Stimulated activated CD8-positive, alpha-beta memory T cell treated with anti-CD3 and anti-CD28 coated beads, Interleukin-15, amount 100 ng/mL, for 24 hours (primary cell): Measurements from ENCODE around the gene C9orf85.
"Not testable (repeated sequence)": the region's sequence is repeated elsewhere in the genome, so short reads cannot be mapped to it uniquely, and the experiment has no call there.

ENCODE experiments used
- DNase-seq: peaks from one replicate; pipeline ENCODE4 v3.0.0-alpha.2; 2020; ENCODE audit warnings: low read depth

Gene C9orf85, protein sequence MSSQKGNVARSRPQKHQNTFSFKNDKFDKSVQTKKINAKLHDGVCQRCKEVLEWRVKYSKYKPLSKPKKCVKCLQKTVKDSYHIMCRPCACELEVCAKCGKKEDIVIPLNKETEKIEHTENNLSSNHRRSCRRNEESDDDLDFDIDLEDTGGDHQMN

DNA sequence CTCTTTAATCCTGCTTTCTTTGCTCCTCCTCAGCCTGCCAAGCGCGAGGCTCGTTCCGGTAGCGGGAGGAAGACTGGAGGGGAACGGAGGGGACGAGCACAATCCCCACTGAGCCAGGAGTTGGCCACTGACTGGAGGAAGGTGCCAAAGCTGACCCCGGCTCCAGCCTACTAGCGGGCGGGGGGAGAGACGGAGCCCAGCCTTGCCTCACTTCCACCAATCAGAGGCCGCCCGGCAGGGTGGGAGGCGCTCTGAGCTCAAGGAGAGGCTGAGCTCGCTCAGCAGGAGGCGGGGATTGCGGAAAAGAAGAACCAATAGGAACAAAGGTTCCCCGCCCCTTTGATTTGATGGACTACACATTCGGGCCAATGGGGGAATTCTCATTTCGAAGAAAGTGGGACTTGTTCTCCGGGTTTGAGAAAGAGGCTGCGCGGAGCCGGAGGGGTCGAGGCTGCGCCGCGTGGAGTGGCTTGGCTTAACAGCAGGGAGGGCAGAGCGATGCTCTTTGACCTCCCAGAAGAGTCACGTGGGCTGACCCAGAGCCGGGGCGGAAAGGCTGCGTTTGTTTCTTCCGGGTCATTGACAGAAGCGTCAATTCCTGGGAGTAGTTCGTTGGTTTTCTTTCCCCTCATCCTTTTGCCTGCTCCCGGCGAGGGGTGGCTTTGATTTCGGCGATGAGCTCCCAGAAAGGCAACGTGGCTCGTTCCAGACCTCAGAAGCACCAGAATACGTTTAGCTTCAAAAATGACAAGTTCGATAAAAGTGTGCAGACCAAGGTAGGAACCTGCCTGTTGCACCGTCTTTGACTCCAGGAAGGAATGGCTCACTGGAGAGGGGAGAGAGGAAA is at the start of gene C9orf85, which contains the start of gene ABHD17B:
TSS of gene C9orf85 (plus strand) at position 579 of the 847 bp plus-strand sequence. CDS start at position 675, 96 bp downstream.
TSS of gene ABHD17B (minus strand) at position 133 of the 847 bp plus-strand sequence. CDS start 36,113 bp downstream, outside the sequence.
- peak; percentile 75 for DNase-seq

DNA sequence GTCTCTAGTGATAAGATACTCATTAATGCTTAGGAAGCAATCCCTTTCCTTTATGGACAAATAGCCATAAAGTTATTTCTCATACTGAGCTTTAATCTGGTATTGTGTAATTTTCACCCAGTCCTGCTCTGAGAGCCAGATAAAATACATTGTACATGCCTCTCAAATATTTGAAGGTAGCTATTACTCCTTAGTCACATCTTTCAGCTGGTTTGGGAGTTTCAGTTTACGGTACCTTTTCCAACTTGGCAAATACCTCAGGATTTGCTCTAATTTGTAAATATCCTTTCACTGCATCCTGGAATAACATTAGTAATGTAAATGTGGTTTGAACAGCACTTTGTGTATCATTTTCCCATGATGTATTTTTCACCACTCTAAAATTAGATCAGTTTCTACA is 47.8 kb upstream of the C9orf85 start:
- DNase-seq, result no peak

DNA sequence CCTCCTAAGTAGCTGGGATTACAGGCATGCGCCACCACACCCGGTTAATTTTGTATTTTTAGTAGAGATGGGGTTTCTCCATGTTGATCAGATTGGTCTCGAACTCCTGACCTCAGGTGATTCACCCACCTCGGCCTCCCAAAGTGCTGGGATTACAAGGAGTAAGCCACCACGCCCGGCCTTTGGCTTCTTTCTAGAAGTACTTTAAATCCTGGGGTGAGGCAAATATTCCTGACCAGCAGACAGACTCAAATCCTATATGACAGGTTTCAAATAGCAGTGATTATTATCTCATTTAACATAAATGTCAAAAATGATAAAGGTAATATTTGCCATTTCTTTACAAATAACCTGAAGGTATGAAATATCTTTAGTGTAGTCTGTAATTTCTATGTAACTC is 36.1 kb upstream of the C9orf85 start:
- DNase-seq, result no peak

DNA sequence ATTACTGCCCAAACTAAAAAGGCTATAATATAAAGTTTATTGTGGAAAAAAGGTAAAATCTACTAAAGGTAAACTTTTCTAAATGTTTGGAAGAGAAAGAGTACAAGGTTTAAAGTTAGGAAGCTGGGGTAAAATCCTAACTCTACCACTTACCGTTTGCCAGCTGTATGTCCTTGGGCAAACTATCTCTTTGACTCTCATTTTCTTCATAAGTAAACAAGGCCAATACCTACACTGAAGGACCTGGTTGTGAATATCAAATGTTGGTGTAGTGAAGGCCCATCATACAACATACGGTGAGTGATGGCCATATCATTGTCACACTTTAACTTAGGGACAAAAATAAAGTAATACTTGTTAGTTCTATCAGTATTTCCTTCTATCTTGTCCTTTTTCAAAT is 35.3 kb upstream of the C9orf85 start:
- no peak for DNase-seq

DNA sequence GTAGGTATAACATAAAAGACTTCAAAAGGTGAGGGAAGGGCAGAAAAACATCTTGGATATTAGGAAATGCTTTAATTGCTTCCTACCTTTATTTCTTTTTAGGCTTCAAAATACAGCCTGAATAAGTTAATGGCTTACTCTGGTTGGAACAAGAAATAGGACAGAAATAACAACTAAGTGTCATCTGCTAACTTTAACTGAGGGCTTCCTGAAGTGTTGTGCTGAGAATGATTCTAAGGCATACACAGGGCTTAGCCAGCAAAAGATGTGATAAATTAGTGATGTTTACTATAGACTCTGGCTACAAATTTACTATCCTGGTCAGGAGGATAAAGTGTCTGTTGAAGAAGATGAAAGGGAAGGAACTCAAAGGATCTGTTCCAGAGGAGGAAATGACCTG is 34.6 kb upstream of the C9orf85 start:
- no peak for DNase-seq

DNA sequence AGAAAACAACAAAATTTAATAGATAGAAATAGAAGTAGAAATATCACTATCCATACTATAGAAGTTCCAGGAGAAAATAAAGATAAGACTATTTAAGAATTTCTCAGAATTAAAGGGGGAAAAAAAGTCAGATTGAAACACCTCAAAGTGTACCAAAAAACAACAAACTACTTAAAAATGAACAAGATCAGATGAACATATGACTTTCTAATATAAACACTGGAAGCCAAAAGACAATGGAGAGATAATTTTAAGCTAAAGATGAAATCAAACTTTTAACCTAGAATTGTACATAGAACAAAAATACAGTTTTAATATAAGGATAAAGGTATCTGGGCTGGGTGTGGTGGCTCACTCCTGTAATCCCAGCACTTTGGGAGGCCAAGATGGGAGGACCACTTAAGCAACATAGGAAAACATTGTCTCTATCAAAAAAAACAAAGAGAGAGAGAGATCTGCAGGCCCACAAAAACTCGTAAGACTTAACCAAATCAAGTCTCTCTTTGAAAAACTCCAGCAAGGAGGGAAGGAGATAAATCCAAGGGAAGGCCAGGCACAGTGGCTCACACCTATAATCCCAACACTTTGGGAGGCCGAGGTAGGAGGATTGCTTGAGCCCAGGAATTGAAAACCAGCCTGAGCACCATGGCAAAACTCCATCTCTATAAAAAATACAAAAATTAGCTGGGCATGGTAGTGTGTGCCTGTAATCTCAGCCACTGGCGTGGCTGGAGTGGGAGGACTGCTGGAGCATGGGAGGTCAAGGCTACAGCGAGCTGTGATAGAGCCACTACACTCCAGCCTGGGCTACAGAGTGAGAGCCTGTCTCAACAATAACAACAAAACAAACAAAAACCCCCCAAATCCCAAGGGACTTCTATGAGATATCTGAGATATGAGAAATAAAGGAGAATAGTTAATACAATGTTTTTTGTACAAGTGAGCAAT is 32.8 kb upstream of the C9orf85 start:
- DNase-seq, result no peak

DNA sequence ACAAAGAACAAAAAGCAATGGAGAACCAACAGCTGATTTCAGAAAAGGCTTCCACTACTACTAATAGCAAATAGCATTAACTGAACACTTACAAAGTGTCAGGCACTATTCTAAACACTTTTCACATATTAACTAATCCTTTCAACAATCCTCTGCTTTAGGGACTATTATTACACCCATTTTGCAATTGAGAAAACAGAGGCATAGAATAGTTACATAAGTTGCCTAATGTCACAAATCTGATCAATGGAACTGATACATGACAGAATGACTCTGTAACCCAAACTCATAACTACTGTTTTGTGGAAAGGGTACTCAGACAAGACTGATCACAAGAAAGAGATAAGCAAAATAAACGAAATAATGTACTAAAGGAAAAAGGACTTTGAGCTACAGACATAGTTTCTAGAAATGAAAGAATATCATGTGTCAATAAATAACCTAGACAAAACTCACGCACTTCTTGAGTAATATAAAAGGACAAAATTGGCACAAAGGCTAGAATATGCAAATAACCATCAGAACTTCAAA is 31.7 kb upstream of the C9orf85 start:
- DNase-seq, result no peak

DNA sequence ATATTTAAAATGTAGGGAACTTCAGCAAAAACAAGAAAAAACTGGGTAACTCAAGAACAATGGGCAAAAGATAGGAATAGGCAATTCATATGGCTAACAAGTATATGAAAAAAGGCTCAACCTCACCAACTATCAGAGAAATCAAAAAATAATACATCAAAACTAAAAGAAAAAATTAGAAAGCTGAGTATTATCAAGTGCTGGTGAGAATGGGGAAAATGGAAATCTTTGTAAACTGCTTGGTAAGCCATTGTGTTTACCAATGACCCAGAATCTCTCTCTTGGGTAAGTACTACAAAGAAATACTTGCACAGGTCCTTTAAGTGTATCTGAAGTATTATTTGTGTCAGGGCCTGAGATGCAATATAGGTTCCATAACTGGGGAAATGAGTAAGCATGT is 27.4 kb upstream of the C9orf85 start:
- DNase-seq, result no peak

DNA sequence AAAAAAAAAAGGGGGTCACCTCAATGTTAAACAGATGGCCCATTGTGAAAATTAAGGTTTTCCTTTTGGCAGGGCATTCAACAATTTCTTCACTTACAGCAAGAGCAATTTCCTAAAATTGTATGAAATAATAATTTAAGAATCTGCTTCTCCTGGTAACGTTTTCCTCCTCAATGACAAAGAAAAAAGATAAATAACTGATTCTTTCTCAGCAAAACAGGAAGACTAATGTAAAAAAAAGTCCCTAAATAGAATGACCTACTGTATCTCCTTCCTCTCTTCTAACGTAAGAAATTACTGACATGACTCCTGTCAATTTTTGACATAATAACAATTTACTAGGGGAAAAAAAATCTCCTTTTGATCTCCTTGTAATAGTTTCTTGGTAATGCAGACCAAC is 26.0 kb upstream of the C9orf85 start:
- no peak for DNase-seq

DNA sequence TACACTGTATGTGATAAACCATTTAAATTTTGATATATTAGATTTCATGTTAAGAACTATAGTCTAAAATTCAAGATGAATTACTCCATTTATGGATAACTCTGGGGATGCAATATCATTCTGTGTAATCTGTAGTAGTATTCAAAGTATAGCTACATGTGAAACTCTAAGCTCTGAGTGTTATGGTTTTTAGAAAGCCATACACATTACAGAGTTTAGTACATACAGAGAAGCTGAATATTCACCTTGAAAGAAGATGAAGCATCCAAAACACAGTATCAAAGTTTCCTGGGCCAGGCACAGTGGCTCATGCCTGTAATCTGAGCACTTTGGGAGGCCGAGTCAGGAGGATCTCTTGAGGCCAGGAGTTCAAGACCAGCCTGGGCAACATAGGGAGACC is 25.4 kb upstream of the C9orf85 start:
- no peak for DNase-seq

DNA sequence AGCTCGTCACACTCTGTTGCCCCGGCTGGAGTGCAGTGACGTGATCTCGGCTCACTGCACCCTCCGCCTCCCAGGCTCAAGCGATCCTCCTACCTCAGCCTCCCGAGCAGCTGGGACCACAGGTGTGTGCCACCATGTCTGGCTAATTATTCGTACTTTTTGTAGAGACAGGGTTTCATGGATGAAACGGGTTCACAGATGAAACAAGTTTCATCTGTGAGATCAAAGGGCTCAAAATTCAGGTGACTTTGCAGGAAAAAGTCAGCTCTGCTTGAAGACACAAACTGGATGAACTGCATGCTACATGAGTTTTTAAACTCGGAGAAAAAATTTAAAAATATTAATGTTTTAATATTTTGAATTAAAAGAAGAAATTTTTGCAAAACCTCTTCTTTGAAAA is 24.9 kb upstream of the C9orf85 start:
- DNase-seq, result no peak

DNA sequence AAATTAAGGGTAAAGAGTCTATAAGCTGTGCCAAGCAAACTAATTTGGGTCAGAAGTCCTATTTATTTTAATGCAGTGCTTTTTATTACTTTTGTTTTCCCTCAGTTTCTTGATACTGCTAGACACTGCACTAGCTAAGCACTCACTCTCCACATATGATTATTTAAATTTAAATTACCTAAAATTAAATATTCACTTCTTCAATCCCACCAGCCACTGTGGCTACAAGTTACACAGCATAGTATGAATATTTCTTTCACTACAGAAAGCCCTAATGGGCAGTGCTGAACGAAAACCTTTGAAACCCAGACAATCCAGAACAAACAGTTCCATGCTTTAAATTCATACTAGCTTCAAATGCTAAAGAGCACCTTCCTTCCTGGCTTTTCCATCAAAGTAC is 24.1 kb upstream of the C9orf85 start:
- DNase-seq, result no peak

DNA sequence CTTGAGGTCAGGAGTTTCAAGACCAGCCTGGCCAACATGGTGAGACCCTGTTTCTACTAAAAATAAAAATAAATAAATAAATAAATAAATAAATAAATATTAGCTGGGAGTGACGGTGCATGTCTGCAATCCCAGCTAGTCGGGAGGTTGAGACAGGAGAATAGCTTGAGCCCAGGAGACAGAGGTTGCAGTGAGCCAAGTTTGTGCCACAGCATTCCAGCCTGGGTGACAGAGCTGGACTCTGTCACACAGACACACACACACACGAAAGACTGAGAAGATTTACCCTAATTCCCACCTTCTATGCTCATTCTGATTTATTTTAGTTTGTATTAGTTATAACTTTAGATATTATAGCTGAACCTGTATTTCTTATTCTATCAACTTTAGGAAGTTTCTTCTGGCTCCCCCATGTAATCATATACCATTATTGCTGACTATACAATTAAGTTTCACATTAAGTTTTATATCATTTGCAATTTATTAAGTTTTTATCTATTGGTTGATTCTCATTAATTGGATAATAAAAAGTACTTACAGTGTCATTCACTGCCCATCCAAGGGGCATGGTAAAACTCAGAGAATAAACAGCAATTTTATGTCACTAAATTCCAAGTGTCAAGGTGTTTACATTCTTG is 21.3 kb upstream of the C9orf85 start:
- DNase-seq, result no peak

DNA sequence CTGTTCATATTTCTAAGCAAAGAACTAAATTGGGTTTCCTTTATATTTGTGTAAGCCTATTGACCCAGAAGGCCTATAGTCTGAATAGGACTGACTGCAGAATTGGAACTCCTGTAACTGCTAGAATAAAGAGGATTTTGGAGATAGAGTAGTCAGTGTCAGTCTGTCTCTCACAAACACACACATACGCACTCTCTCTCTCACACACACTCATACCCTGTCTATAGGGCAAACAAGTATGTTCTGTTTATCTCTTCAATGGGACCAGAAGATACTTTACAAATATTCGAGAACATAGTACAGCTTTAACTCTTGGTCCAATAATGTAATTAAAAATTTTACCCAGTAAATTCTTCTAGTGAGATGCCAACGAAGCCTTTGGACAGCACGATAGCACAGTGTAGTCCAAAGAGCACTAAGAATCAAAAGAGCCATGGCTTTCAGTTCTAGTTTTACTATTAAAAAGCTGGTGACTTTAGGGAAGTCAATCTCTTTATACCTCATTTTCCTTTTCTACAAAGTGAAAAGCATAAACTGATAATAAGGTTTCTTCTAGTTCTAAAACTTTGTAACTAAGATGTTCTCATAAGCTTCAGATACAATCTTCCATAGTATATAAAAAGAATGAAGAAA is 19.8 kb upstream of the C9orf85 start:
- DNase-seq, result no peak

DNA sequence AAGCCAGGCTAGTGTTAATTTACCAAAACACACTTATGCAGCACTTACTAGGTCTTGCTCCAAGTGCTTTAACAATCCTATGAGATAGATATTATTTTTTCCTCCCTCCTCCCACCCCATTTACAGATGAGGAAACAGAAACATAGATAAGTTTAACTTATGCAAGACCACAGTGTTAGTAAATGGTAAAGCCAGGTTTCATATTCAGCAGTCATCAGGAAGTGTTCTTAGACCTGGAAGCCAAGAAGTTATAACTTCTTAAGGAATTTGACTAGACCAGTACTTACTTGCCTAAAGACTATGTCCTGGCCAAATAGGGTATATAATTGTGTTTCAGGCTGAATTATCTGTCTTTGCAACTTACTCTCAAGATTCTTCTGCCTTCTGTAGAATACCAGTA is 16.3 kb upstream of the C9orf85 start:
- DNase-seq, result no peak

DNA sequence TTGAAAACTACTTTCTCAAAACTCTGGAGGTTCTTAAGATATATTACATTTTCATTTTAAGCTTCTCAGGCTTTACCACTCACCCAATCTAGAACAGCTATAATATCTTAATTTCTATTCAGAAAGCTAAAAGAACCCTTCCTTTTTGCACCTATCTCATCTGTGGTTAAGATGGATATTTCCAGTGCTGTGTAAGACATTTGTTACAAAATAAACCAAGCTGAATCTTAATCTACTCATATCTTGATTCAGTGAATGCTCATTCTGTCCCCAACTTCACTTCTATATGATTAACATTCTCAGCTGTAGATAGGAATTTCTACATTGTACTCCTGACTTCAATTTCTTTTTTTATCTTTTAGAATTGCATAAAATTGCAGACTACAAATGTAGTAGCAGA is 15.5 kb upstream of the C9orf85 start:
- no peak for DNase-seq

DNA sequence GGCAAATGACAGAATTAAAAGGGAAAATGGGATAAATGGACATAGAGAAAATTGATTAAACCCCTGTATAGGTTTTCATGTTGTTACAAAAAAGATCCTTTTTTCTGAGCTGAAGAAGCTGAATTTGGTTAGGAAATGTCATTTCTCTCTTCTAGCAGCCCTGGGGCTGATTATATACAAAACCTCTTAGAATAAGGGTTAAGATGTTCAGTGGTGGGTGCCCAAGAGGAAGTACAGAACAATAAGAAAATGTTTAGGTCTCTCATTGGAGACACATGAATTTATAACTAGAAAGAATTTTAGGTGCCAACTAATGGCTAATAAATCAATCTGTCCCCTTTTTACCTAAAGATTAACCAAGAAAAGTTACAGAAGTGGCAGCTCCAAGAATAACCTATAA is 14.7 kb upstream of the C9orf85 start:
- no peak for DNase-seq

DNA sequence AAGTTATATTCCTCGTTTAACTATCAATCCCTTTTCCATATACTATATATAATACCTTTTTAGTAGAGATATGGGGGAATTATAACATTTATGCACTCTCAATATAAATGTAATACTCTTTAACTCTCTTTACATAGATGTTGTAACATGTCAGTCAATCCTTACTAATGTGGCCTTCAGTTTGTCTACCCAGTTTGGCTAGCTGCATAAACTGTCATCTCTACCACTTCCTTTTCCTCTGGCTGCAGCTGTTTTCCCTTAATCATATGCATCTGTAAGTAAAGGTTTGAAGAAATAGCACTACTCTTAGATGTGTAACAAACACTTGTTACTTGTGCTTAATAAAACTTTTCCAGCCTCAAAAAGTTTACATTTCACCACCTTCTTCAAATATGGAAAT is 13.9 kb upstream of the C9orf85 start:
- no peak for DNase-seq

DNA sequence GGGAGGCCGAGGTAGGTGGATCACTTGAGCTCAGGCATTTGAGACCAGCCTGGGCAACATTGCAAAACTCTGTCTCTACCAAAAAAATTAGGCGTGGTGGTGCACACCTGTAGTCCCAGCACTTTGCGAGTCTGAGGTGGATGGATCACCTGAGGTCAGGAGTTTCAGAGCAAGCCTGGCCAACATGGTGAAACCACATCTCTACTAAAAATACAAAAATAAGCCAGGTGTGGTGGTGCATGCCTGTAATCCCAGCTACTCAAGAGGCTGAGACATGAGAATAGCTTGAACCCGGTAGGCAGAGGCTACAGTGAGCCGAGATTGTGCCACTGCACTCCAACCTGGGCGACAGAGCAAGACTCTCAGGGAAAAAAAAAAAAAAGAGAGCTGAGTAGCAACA is 12.7 kb upstream of the C9orf85 start:
- not testable (repeated sequence) for DNase-seq

DNA sequence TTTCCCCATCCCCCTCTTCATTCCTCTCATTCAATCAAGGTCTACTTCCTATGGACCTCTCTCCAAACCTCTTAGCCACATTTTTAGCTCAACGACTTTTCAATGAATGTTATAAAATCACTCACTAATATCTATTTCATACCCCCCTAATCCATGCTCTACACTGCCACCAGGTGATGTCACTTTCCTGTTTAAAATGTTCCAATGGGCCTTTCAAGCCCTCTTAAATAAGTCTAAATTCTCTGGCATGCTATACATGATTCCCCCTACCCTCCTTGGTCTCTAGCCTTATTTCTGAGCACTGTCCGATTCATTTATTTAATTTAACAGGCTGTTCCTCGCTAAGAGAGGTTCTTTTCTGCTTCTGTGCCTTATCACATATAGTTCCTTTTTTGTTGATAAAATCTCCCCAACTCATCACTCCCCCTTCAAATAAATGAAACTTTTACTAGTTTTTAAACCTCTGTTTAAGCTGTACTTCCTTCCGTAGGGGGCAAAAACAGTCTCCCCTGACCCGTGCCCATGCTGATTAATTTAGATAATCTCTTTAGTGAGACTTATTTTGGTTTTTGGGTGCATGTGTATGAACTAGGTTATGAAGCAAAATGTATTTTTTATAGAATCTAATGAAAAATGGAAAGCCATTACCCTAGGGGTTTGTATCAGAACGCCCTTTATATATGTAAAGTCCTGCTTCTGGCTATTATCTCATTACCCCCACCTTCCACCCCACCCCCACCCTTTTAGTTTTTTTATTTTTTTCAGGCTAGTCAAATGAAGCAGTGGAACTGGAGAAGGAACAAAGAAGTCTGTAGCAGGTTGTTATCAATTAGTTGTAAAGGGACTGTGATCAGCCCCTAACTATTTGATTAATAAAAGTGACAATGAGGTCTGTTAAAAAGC is 9.5 kb upstream of the C9orf85 start:
- no peak for DNase-seq
